ENCODE measurements around the gene MCOLN1.

DNA sequence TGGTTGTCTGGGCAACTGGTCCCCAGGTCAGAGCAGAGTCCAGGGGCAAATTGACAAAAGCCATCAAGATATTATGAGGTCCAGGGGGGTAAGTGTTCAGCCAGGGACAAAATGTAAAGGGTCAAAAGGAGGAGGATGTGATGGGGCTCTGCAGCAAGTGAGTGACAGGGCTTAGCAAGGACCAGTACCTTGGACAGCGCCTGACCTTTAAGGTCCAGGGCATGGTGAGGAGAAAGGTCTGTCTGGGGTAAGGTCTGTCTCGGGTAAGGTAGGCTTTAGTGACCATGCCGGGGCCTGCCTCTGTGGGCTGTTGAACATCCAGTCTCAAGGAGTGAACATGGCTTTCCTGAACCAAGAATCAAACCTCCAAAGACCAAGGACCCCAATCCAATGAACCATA lies 12.8 kb upstream of the MCOLN1 start:
- no peak for TF ChIP-seq ZNF8 (CRISPR knock-in tag; IDR thresholded peaks at IDR 0.05)
- no peak for TF ChIP-seq ARNTL (CRISPR knock-in tag; IDR thresholded peaks at IDR 0.05; ENCODE audit: borderline replicate concordance, low read depth)
